ENCODE measurements around the gene COL28A1. TPM values are rescaled to one million over a fixed set of nuclear protein-coding genes. Genes with fewer than 3 reads are reported as not detected.

The COL28A1 gene
- total RNA-seq, 2 donors from 2014 or later: 0.10 TPM; not detected in 1

DNA sequence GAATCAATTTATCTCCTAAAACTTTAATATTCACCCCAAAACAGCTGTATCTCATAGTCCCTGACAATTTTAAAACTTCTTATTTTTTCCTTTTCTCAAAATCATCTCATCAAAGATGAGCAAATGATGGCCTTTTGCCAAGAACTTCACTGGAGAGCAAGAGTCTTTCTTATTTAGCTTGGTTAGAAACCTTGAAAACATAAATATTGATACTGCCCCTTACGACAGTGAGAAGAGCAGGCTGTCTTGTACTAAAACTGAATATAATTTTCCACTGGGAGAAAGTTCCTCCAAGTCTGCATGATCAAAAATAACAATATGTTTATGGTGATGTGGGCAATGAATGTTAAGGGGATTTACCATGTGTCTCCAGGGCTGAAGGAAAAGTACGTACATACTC lies 109.0 kb downstream of the COL28A1 start:
- no peak overlapping the region for H3K4me3 Mint-ChIP-seq
- no peak for ATAC-seq
- peaks cover 4% of the 10 kb centered on the region for H3K4me1 Mint-ChIP-seq
- H3K36me3 Mint-ChIP-seq (ENCODE audit: low read depth): peaks cover 2% of the 10 kb centered on the region
- no peaks in the 10 kb centered on the region for H3K9me3 ChIP-seq (ENCODE audit: control insufficient read depth, low read length, poor library complexity, severe bottlenecking)
- H3K27ac Mint-ChIP-seq: no peak overlapping the region
- DNase-seq: no peak
- H3K27me3 Mint-ChIP-seq: peaks cover 27% of the 10 kb centered on the region

DNA sequence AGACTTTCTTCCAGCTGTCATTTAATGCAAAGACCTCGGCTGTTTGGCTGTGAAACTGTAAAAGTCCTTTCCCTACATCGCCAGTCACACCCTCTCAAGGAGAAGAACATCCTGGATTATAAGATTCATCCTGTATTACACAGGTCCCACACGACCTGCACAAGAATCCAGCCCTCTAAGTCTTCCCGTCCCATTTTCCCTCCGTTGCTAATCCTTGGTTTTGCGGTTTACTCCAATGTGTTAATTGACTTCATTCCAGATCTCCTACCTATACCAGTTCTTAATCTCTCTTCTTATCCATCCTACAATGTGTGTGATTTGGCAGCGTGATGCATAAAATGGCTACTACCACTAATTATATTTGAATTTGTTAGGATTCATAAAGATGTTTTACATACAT lies 110.4 kb downstream of the COL28A1 start:
- Mint-ChIP-seq H3K27ac (peak overlapping the region; percentile 60), H3K27me3 (peaks cover 16% of the 10 kb centered on the region), H3K36me3 (ENCODE audit: low read depth) (no peaks in the 10 kb centered on the region), H3K4me3 (peak overlapping the region; percentile 65), H3K4me1 (peaks cover 3% of the 10 kb centered on the region)
- ATAC-seq (no peak), DNase-seq (no peak)
- H3K9me3 ChIP-seq (ENCODE audit: control insufficient read depth, low read length, poor library complexity, severe bottlenecking): no peaks in the 10 kb centered on the region

DNA sequence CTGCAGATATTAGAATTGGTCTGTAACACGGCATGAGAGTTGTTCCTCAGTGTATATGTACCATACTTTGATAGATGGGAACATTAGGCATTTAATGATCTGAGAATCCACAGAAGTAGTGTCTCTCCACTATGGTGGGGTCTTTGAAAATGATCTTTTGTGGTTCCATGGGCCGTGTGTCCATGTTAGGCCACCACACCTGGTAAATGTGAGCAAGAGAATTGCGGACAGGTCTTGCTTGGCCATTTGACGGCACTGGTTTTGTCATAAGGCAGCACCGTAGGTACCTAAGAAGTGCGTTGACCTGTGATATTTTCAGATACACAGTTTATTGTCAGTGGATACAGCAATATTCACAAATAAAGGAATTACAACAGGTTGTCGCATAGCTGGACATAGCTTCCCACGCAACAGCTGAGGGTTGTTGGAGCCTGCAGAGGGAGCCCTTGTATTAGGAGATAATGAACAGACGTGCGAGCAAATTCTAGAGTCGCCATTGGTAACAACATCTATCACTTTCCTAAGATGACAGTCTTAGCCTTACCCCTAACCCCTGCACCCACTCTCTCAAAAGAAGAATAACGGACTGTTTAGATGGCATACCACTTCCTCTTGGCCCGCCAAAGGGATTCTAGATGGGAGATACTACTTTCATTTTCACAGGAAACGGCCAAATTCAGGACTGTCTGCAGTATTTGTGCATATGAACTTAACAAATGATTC lies 111.4 kb downstream of the COL28A1 start:
- Mint-ChIP-seq H3K4me3 (peak overlapping the region; percentile 86), H3K27ac (no peak overlapping the region), H3K27me3 (peaks cover 11% of the 10 kb centered on the region), H3K36me3 (ENCODE audit: low read depth) (no peaks in the 10 kb centered on the region), H3K4me1 (peaks cover 3% of the 10 kb centered on the region)
- ATAC-seq (peak; percentile 67), DNase-seq (peak in 1 of 3 donors; percentile 15)
- H3K9me3 ChIP-seq (ENCODE audit: control insufficient read depth, low read length, poor library complexity, severe bottlenecking): no peaks in the 10 kb centered on the region

DNA sequence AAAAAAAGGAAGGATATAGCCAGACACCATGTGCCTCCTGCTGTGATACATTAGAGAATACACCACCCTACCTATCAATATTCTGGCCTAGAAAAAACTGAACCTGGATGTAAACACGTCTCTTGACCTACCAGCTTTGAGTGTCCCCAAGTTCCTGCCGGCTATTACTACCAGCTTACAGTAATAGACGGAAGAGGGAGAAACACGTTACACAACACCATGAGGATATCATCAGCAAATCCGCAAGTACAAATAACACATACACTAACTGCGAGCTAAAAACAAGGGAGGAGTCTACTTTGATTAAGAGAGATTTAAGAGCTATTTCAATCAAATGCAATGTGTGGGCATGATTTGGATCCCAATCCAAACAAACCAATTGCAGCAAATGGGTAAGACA lies 113.0 kb downstream of the COL28A1 start:
- H3K36me3 Mint-ChIP-seq (ENCODE audit: low read depth): no peaks in the 10 kb centered on the region
- H3K9me3 ChIP-seq (ENCODE audit: control insufficient read depth, low read length, poor library complexity, severe bottlenecking): no peaks in the 10 kb centered on the region
- no peak overlapping the region for H3K27ac Mint-ChIP-seq
- ATAC-seq (no peak), DNase-seq (no peak)
- no peaks in the 10 kb centered on the region for H3K27me3 Mint-ChIP-seq
- peaks cover 3% of the 10 kb centered on the region for H3K4me1 Mint-ChIP-seq
- H3K4me3 Mint-ChIP-seq: no peak overlapping the region

DNA sequence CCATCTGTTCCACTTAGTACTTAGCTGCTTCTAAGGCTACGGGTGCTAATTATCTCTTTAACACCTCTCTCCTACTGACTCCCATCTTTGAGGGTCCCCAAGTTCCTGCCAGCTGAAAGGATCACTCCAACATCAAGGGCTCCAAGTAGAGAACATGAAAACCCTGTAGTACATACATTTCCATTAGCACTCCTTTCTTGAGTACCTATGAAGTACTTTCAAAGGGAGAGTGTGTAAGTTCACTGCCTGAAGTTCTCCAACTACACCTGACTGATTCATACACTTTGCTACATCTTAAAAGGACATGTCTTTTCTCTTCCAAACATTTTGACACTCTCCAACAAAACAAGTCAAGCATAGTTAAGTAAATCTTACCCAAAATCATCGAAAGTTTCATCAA lies 113.8 kb downstream of the COL28A1 start:
- no peaks in the 10 kb centered on the region for H3K9me3 ChIP-seq (ENCODE audit: control insufficient read depth, low read length, poor library complexity, severe bottlenecking)
- H3K4me3 Mint-ChIP-seq: no peak overlapping the region
- ATAC-seq (no peak), DNase-seq (no peak)
- no peaks in the 10 kb centered on the region for H3K36me3 Mint-ChIP-seq (ENCODE audit: low read depth)
- H3K27me3 Mint-ChIP-seq: no peaks in the 10 kb centered on the region
- no peak overlapping the region for H3K27ac Mint-ChIP-seq
- H3K4me1 Mint-ChIP-seq: peaks cover 6% of the 10 kb centered on the region

DNA sequence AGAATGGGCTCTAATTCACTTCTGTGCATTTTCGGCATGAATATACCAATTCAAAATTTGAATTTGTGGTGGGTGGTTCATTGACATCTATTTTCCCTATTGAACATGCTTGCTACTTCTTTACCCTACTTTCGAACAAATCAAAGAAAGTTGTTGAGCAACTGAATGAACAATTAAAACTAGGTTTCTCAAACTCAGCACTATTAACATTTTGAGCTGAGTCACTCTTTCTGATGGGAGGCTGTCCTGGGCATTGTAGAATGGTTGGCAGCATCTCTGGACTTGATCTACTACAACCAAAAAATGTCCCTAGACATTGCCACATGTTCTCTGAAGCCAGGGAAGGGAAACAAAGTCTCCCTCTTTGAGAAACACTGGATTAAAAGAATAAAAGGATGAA lies 116.7 kb downstream of the COL28A1 start:
- no peak overlapping the region for H3K27ac Mint-ChIP-seq

DNA sequence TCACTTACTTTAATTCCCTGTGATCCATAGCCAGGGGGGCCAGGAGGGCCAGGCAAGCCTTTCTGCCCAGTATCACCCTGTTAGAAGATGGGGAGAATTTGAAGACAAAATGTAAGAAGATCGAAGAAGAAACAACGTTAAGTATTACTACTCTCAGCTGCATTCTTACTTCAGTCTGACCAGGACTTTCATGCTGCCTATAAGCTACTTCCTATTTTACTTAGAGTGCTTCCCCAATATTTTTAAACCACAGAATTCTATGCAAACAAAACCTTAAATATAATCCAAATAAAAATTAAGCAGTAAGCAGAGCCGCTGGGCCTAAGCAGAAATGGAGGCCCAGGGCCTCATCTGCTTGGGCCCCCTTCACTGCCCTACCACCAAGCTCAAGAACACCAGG lies 117.8 kb downstream of the COL28A1 start:
- H3K36me3 Mint-ChIP-seq (ENCODE audit: low read depth): no peaks in the 10 kb centered on the region
- no peaks in the 10 kb centered on the region for H3K27me3 Mint-ChIP-seq
- ATAC-seq: no peak
- no peak for DNase-seq
- H3K4me3 Mint-ChIP-seq: no peak overlapping the region
- H3K27ac Mint-ChIP-seq: no peak overlapping the region
- H3K4me1 Mint-ChIP-seq: peaks cover 11% of the 10 kb centered on the region
- no peaks in the 10 kb centered on the region for H3K9me3 ChIP-seq (ENCODE audit: control insufficient read depth, low read length, poor library complexity, severe bottlenecking)

More for the DNA sequence above, 116.7 kb downstream of the COL28A1 start:
- no peaks in the 10 kb centered on the region for H3K36me3 Mint-ChIP-seq (ENCODE audit: low read depth)
- H3K4me1 Mint-ChIP-seq: peaks cover 11% of the 10 kb centered on the region
- no peaks in the 10 kb centered on the region for H3K9me3 ChIP-seq (ENCODE audit: control insufficient read depth, low read length, poor library complexity, severe bottlenecking)
- DNase-seq (no peak), ATAC-seq (no peak)
- H3K4me3 Mint-ChIP-seq: no peak overlapping the region
- no peaks in the 10 kb centered on the region for H3K27me3 Mint-ChIP-seq

DNA sequence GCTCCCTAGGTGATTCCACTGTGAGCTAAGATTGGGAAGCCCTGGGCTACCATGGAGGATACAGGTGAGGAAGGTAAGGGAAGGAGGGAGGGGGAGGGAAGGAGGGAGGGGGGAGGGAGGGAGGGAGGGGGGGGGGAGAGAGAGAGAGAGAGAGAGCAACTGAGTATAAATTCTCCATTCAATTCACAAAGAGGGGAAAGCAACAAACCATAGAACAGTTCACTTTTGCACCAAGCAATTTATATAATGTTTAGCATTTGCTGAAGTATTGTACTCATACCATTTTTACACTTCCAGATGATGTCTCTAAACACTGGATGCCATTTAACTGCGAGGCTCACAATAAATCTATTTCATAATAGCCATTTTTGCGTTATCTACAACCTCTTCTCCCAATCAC lies 118.3 kb downstream of the COL28A1 start:
- no peak for ATAC-seq

DNA sequence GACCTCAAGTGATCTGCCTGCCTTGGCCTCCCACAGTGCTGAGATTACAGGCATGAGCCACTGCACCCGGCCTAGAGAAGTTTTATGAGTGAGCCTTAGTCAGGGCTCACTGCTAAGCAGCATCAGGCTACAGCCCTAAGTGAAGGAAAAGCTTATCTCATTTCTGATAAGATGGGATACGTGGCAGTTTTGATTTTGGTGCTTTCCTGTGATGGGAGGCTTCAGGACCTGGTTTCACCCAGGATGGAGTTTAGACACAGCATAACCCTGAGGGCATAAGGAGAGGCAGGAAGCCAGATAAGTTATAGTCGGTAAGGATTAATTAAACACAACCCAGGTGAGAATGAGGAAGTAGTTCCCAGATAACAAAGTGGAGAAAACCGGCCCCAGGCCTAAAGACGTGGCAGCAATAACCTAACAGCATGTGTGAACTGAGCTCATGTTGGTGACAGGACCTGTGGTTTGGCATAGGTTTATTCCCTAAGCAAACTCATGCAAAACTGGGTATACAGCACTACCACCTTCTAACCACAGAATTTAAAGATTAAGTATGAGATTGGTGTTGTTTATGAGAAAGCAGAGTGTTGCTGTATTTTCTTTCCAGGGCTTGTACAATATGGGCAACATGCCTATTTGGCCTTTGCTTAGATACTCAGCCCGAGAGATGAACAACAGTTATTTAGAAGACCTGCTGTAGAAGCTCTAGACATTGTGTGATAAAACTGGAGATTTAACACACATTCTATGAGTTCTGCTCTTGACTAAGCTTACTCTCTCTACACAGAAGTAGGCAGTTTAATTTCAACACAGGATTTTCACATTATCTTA lies 119.4 kb downstream of the COL28A1 start:
- Mint-ChIP-seq H3K36me3 (ENCODE audit: low read depth) (no peaks in the 10 kb centered on the region), H3K4me1 (peaks cover 11% of the 10 kb centered on the region), H3K27ac (peak overlapping the region; percentile 72), H3K27me3 (peaks cover 4% of the 10 kb centered on the region), H3K4me3 (no peak overlapping the region)
- H3K9me3 ChIP-seq (ENCODE audit: control insufficient read depth, low read length, poor library complexity, severe bottlenecking): no peaks in the 10 kb centered on the region
- peak; percentile 85 for ATAC-seq
- DNase-seq: no peak

More for the DNA sequence above, 118.3 kb downstream of the COL28A1 start:
- Mint-ChIP-seq H3K27me3 (no peaks in the 10 kb centered on the region), H3K27ac (no peak overlapping the region), H3K4me3 (no peak overlapping the region), H3K4me1 (peaks cover 11% of the 10 kb centered on the region), H3K36me3 (ENCODE audit: low read depth) (no peaks in the 10 kb centered on the region)
- no peaks in the 10 kb centered on the region for H3K9me3 ChIP-seq (ENCODE audit: control insufficient read depth, low read length, poor library complexity, severe bottlenecking)
- no peak for DNase-seq

DNA sequence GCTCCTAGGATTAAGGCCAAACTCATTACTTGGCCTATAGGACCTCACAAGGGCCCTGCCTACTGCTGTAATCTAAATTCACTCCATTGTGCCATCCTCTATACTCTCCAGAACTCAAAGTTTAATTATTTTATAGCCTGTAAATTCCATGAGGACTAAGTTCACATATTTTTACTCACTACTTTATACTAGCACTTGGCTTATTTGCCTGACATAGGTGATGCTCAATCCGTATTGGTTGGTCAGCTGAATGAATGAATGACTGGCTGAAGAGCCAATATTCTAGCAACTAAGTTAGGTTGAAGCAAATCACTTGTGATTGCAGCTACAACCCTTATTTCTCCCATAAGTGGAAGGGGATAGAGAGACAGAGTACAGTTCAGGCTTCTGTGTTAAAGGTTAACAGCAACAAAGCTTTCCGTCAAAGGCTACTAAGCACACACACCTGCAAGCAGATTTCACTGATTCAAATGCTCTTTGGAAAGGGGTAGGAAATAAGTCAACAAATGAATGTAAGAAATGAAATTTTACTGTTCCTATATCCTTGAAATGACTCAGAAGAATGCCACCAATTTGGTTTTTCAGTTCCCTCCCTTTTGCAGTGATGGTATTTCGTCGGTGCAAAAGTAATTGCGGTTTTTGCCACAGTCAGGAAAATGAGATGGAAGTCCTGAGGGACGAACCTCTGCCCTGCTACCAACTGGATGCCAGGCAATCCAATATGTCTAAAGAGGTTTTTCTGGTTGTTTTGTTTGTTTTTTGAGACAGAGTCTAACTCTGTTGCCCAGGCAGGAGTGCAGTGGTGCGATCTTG lies 120.7 kb downstream of the COL28A1 start:
- H3K36me3 Mint-ChIP-seq (ENCODE audit: low read depth): no peaks in the 10 kb centered on the region
- DNase-seq: no peak
- H3K9me3 ChIP-seq (ENCODE audit: control insufficient read depth, low read length, poor library complexity, severe bottlenecking): no peaks in the 10 kb centered on the region
- no peak overlapping the region for H3K4me3 Mint-ChIP-seq
- H3K4me1 Mint-ChIP-seq: peaks cover 11% of the 10 kb centered on the region
- no peak overlapping the region for H3K27ac Mint-ChIP-seq
- ATAC-seq: no peak
- H3K27me3 Mint-ChIP-seq: peaks cover 10% of the 10 kb centered on the region

DNA sequence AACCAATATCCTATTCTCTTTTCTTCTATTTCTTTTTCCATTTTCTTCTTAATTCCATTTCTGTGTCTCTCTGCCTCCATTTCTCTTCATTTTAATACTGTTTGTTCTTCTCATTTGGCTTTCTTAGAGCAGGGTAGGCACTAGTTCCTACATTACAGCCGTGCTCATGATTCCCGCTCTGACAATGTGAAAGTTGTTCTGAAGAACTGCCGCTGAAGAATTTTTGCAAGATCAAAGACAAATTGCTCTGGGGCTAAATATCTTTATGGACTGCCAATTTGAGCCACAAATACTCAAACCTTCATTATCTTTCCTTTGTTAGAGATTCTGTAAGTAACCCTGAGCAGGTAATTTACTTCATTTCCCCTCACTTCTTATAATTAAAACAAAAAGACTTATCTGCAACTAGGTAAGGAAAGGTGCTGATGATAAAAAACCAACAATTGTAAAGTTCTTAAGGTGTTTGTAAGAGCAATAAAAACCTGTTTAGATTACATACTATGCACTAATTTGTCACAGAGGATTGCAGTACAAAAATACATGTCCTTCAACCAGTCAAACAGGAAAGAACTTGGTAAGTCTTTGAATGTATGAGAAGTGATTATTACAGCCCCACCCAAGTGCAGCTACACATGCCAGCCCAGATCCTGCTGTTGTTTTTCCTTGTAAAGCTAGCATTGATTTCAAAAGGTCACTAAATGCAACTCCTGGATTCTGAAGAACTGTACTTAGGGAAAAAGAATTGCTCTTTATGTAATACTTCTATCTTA lies 127.5 kb downstream of the COL28A1 start:
- H3K9me3 ChIP-seq (ENCODE audit: control insufficient read depth, low read length, poor library complexity, severe bottlenecking): no peaks in the 10 kb centered on the region
- Mint-ChIP-seq H3K27ac (no peak overlapping the region), H3K36me3 (ENCODE audit: low read depth) (peaks cover 4% of the 10 kb centered on the region), H3K4me1 (no peaks in the 10 kb centered on the region), H3K4me3 (no peak overlapping the region), H3K27me3 (peaks cover 15% of the 10 kb centered on the region)
- no peak for ATAC-seq
- no peak for DNase-seq

DNA sequence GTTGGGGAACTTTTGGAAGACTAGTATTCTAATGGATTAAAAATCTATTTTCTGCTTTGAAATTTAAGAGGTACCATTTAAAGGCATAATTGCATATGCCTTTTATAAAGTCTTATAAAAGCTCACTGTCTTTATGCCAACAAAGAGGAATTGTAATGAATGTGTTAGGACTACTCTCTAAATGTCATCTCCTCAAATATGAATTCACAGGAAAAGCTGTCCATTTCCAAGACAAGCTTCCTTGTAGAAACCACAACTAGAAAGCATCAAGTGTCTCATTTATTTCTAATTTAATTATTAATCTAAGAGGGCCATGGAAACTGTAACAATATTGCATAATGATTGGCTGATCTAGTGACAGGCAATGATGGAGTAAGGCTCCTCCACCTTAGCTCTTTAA lies 130.2 kb downstream of the COL28A1 start:
- Mint-ChIP-seq H3K27ac (no peak overlapping the region), H3K4me3 (no peak overlapping the region), H3K36me3 (ENCODE audit: low read depth) (peaks cover 4% of the 10 kb centered on the region), H3K27me3 (peaks cover 9% of the 10 kb centered on the region), H3K4me1 (no peaks in the 10 kb centered on the region)
- DNase-seq (no peak), ATAC-seq (no peak)
- H3K9me3 ChIP-seq (ENCODE audit: control insufficient read depth, low read length, poor library complexity, severe bottlenecking): no peaks in the 10 kb centered on the region

Data from T-helper 17 cell (primary cell).